IMR-90 (cell line): ENCODE measurements around the gene ETHE1. TPM values are rescaled to one million over a fixed set of nuclear protein-coding genes. Genes with fewer than 3 reads are reported as not detected.

Experiments
- ATAC-seq: fragments of 200-7000 bp; cut with Tn5 transposase; 2 replicates; pipeline ENCODE4 v1.9.1; 2020; ENCODE audit warnings: low read depth, mild to moderate bottlenecking, moderate library complexity
- BruUV-seq: library from RNA; stranded (reverse); fragments of 400-500 nt; replicated peaks from 2 replicates; lab custom pipeline; 2021; lab: Mats Ljungman, UMichigan
- CTCF ChIA-PET: fragments of 300-600 bp; formaldehyde crosslinking; extraction: SDS; loops from one replicate; lab custom pipeline; 2021; ENCODE audit warnings: antibody characterized with exemption; lab: Yijun Ruan, JAX
- POLR2A ChIA-PET: fragments of 300-600 bp; sonication (Branson Sonifier 250); formaldehyde crosslinking; loops from one replicate; lab custom pipeline; 2022; ENCODE audit warnings: antibody characterized with exemption; ENCODE audit not compliant: unreplicated experiment; lab: Charles Lee
- DNase-seq: peaks from one replicate; pipeline ENCODE4 v3.0.0; 2013
- H2AFZ ChIP-seq: replicated peaks from 2 replicates; pipeline ENCODE3; 2013; ENCODE audit warnings: low read length, mild to moderate bottlenecking; ENCODE audit not compliant: poor library complexity
- H2AK5ac ChIP-seq: 2 replicates; pipeline ENCODE4 v1.6.1; 2013; ENCODE audit warnings: low read depth, low read length, inconsistent platforms
- H2AK9ac ChIP-seq: replicated peaks from 2 replicates; pipeline ENCODE3; 2013; ENCODE audit warnings: mild to moderate bottlenecking, low read depth, low read length, moderate library complexity; ENCODE audit not compliant: poor library complexity
- H2BK120ac ChIP-seq: 2 replicates; pipeline ENCODE4 v1.6.1; 2013; ENCODE audit warnings: low read depth, low read length, inconsistent platforms
- H2BK15ac ChIP-seq: 3 replicates; pipeline ENCODE4 v1.6.1; 2013; ENCODE audit warnings: low read depth, low read length, inconsistent platforms
- H2BK20ac ChIP-seq: 2 replicates; pipeline ENCODE4 v1.6.1; 2013; ENCODE audit warnings: low read depth, mild to moderate bottlenecking, inconsistent platforms, low read length, moderate library complexity
- H2BK5ac ChIP-seq: 2 replicates; pipeline ENCODE4 v1.6.1; 2013; ENCODE audit warnings: mild to moderate bottlenecking, low read depth, low read length, inconsistent platforms; ENCODE audit not compliant: poor library complexity, severe bottlenecking
- H3K14ac ChIP-seq: replicated peaks from 2 replicates; pipeline ENCODE4 v1.6.1; 2013; ENCODE audit warnings: low read depth, low read length, inconsistent platforms
- H3K18ac ChIP-seq: 2 replicates; pipeline ENCODE4 v1.6.1; 2013; ENCODE audit warnings: low read depth, low read length, control low read depth
- H3K23ac ChIP-seq: 2 replicates; pipeline ENCODE4 v1.6.1; 2013; ENCODE audit warnings: low read depth, low read length, inconsistent platforms
- H3K27ac ChIP-seq: 2 replicates; pipeline ENCODE4 v1.5.1; 2013; ENCODE audit warnings: mild to moderate bottlenecking, control low read depth, low read length; ENCODE audit not compliant: insufficient read depth
- H3K27me3 ChIP-seq: 2 replicates; pipeline ENCODE4 v1.6.1; 2013; ENCODE audit warnings: low read length; ENCODE audit not compliant: control insufficient read depth, insufficient read depth
- H3K36me3 ChIP-seq: 2 replicates; pipeline ENCODE4 v1.6.1; 2013; ENCODE audit warnings: low read length, mixed read lengths; ENCODE audit not compliant: control insufficient read depth, insufficient read depth
- H3K4ac ChIP-seq: 2 replicates; pipeline ENCODE4 v1.6.1; 2013; ENCODE audit warnings: low read depth, low read length, inconsistent platforms
- H3K4me1 ChIP-seq: 2 replicates; pipeline ENCODE4 v1.6.1; 2013; ENCODE audit warnings: low read length, mixed read lengths; ENCODE audit not compliant: control insufficient read depth, insufficient read depth
- H3K4me2 ChIP-seq: 2 replicates; pipeline ENCODE4 v1.6.1; 2013; ENCODE audit warnings: low read depth, mild to moderate bottlenecking, control low read depth, low read length, moderate library complexity
- H3K4me3 ChIP-seq: 2 replicates; pipeline ENCODE4 v1.5.1; 2013; ENCODE audit warnings: low read depth, mild to moderate bottlenecking, control low read depth, low read length, moderate library complexity; ENCODE audit not compliant: insufficient read depth
- H3K56ac ChIP-seq: 2 replicates; pipeline ENCODE4 v1.6.1; 2013; ENCODE audit warnings: low read length, inconsistent platforms; ENCODE audit not compliant: insufficient read depth; ENCODE audit errors: extremely low read depth
- H3K79me1 ChIP-seq, 2 experiments: 2 replicates each; pipeline ENCODE4 v1.6.1; 2013; ENCODE audit warnings: low read length in 2 of 2, inconsistent platforms in 1 of 2, low read depth in 1 of 2
- H3K9ac ChIP-seq: 2 replicates; pipeline ENCODE4 v1.6.1; 2013; ENCODE audit warnings: low read depth, low read length, control low read depth
- H3K9me1 ChIP-seq: 2 replicates; pipeline ENCODE4 v1.6.1; 2013; ENCODE audit warnings: low read length, inconsistent platforms; ENCODE audit not compliant: insufficient read depth
- H3K9me3 ChIP-seq: 2 replicates; pipeline ENCODE4 v1.6.1; 2013; ENCODE audit warnings: low read length; ENCODE audit not compliant: control insufficient read depth, insufficient read depth
- H4K20me1 ChIP-seq: 2 replicates; pipeline ENCODE4 v1.6.1; 2013; ENCODE audit warnings: low read length, inconsistent platforms; ENCODE audit not compliant: insufficient read depth
- H4K5ac ChIP-seq: 2 replicates; pipeline ENCODE4 v1.6.1; 2013; ENCODE audit warnings: mild to moderate bottlenecking, low read depth, low read length, control low read depth
- H4K8ac ChIP-seq, 2 experiments: 2 replicates each; pipeline ENCODE4 v1.6.1; 2013; ENCODE audit warnings: low read depth in 2 of 2, low read length in 2 of 2, control low read depth in 1 of 2, inconsistent platforms in 1 of 2
- H4K91ac ChIP-seq: 2 replicates; pipeline ENCODE4 v1.6.1; 2013; ENCODE audit warnings: low read depth, low read length, inconsistent platforms; ENCODE audit not compliant: insufficient read depth
- BHLHE40 ChIP-seq: fragments of 150-350 bp; IDR thresholded peaks from 2 replicates; pipeline ENCODE4 v1.6.1; 2016; ENCODE audit warnings: mild to moderate bottlenecking, low read depth, low read length
- CEBPB ChIP-seq: IDR thresholded peaks from 2 replicates; pipeline ENCODE4 v1.6.1; 2012; ENCODE audit warnings: low read depth, low read length, improper control_type of control experiment
- CHD1 ChIP-seq: IDR thresholded peaks from 2 replicates; pipeline ENCODE4 v1.6.1; 2012; ENCODE audit warnings: low read depth, low read length, improper control_type of control experiment
- CTCF ChIP-seq: conservative IDR thresholded peaks from 2 replicates; pipeline ENCODE4 v1.5.1; 2012; ENCODE audit warnings: mild to moderate bottlenecking, low read depth, low read length, improper control_type of control experiment
- ELK1 ChIP-seq: fragments of 150-350 bp; IDR thresholded peaks from 2 replicates; pipeline ENCODE4 v1.6.1; 2016; ENCODE audit warnings: low read depth, mild to moderate bottlenecking, low read length, moderate library complexity, borderline replicate concordance
- FOS ChIP-seq: fragments of 150-350 bp; IDR thresholded peaks from 2 replicates; pipeline ENCODE4 v1.6.1; 2016; ENCODE audit warnings: low read depth, low read length
- MAFK ChIP-seq: IDR thresholded peaks from 2 replicates; pipeline ENCODE4 v1.6.1; 2012; ENCODE audit warnings: low read depth, low read length, improper control_type of control experiment
- MAZ ChIP-seq: IDR thresholded peaks from 2 replicates; pipeline ENCODE4 v1.6.1; 2012; ENCODE audit warnings: low read depth, mild to moderate bottlenecking, low read length, improper control_type of control experiment, moderate library complexity, borderline replicate concordance
- MXI1 ChIP-seq: IDR thresholded peaks from 2 replicates; pipeline ENCODE4 v1.6.1; 2012; ENCODE audit warnings: low read depth, mild to moderate bottlenecking, low read length, moderate library complexity, borderline replicate concordance
- NFE2L2 ChIP-seq: fragments of 150-350 bp; IDR thresholded peaks from 2 replicates; pipeline ENCODE4 v1.6.1; 2016; ENCODE audit warnings: low read depth, mild to moderate bottlenecking, low read length
- POLR2A ChIP-seq: IDR thresholded peaks from 2 replicates; pipeline ENCODE4 v1.6.1; 2012; ENCODE audit warnings: mild to moderate bottlenecking, low read depth, low read length
- RAD21 ChIP-seq: IDR thresholded peaks from 2 replicates; pipeline ENCODE4 v1.6.1; 2012; ENCODE audit warnings: low read length, improper control_type of control experiment
- RCOR1 ChIP-seq: IDR thresholded peaks from 2 replicates; pipeline ENCODE4 v1.6.1; 2012; ENCODE audit warnings: mild to moderate bottlenecking, low read length, improper control_type of control experiment; ENCODE audit not compliant: insufficient replicate concordance
- RFX5 ChIP-seq: IDR thresholded peaks from 2 replicates; pipeline ENCODE4 v1.8.0; 2012; ENCODE audit warnings: low read depth, mild to moderate bottlenecking, low read length, moderate library complexity
- SMC3 ChIP-seq: fragments of 150-350 bp; IDR thresholded peaks from 2 replicates; pipeline ENCODE4 v1.6.1; 2016; ENCODE audit warnings: low read depth, mild to moderate bottlenecking, antibody characterized with exemption, low read length, moderate library complexity
- USF2 ChIP-seq: fragments of 150-350 bp; IDR thresholded peaks from 2 replicates; pipeline ENCODE4 v1.6.1; 2017; ENCODE audit warnings: mild to moderate bottlenecking, antibody characterized with exemption, low read length, low read depth
- dilution Hi-C: fragments of 300-500 bp; cut with HindIII; formaldehyde crosslinking; loops from one replicate; pipeline ENCODE4 v1.14.3; 2018; ENCODE audit warnings: low sequenced_read_pairs; ENCODE audit not compliant: unreplicated experiment
- in situ Hi-C: fragments of 300-500 bp; cut with MboI; formaldehyde crosslinking; loops from 3 replicates; pipeline ENCODE4 v1.14.3; 2019; ENCODE audit warnings: low sequenced_read_pairs, inconsistent platforms, mixed read lengths
- intact Hi-C: fragments of 100-400 bp; cut with micrococcal nuclease; formaldehyde crosslinking; loops from 2 replicates; pipeline ENCODE4 v1.10.0; 2022
- polyA plus RNA-seq, 3 experiments: library from polyadenylated mRNA; depleted of rRNA; stranded (reverse); fragments of >200 nt; gene quantifications; 2 replicates each; pipeline ENCODE4 v1.2.3, GENCODE V29; 2012; ENCODE audit warnings: low replicate concordance in 1 of 3
- total RNA-seq: library from RNA; depleted of rRNA; stranded (reverse); fragments of >200 nt; gene quantifications from 2 replicates; pipeline ENCODE4 v1.2.3, GENCODE V29; 2012

The ETHE1 gene
- total and polyA plus RNA-seq, 2 of the 4 experiments (the other 2 are of a cell fraction), result 161 to 233 TPM

GRCh38 chr19:43538922-43539321 lies 11.9 kb upstream of the ETHE1 start:
- dilution Hi-C loops, result no loop called here

More at GRCh38 chr19:43538922-43539321, 11.9 kb upstream of the ETHE1 start:
- Histone ChIP-seq H2BK20ac (no peak overlapping the region), H4K8ac (no peak overlapping the region), H4K20me1 (no peaks in the 10 kb centered on the region), H2BK15ac (no peak overlapping the region), H3K9ac (no peak overlapping the region), H4K5ac (no peak overlapping the region), H2BK120ac (no peak overlapping the region), H3K18ac (no peak overlapping the region), H3K56ac (no peak overlapping the region), H2AFZ (no peak overlapping the region), H3K4me2 (no peak overlapping the region), H3K23ac (no peak overlapping the region), H4K91ac (no peak overlapping the region), H3K4me1 (no peaks in the 10 kb centered on the region; the same call in 1 of the 2 replicates), H3K79me1 (peaks cover 0 to 6% of the 10 kb centered on the region in 2 experiments; a peak in 1 of 4 replicates), H3K9me3 (no peaks in the 10 kb centered on the region), H3K4me3 (no peak overlapping the region), H3K9me1 (peaks cover 6% of the 10 kb centered on the region; the same call in 1 of the 2 replicates), H3K14ac (no peak overlapping the region), H3K27ac (no peak overlapping the region), H2AK9ac (no peak overlapping the region), H3K36me3 (peaks cover 24% of the 10 kb centered on the region), H2BK5ac (no peak overlapping the region), H3K4ac (no peak overlapping the region), H2AK5ac (no peak overlapping the region), H3K27me3 (no peaks in the 10 kb centered on the region)
- in situ Hi-C loops, result no loop called here
- TF ChIP-seq CHD1 (no peak), FOS (no peak), CEBPB (no peak), USF2 (no peak), NFE2L2 (no peak), RFX5 (no peak), BHLHE40 (no peak), RAD21 (no peak), MXI1 (no peak), RCOR1 (no peak), ELK1 (no peak), MAFK (no peak), CTCF (no peak), MAZ (no peak), SMC3 (no peak), POLR2A (no peak)
- intact Hi-C loops, result loop anchor here (5.0 kb wide), 2 partner anchors 113 to 268 kb away; no protein-coding TSS in a partner anchor
- ChIA-PET CTCF (no interaction called here), POLR2A (interaction anchor here (0.6 kb wide), 1 partner anchor 70 kb away, joined by 3 read pairs; no protein-coding TSS in a partner anchor)
- BruUV-seq, result no TSS peak
- ATAC-seq (no peak), DNase-seq (no peak)
